Measurements from ENCODE around the gene XRCC5. TPM values are rescaled to one million over a fixed set of nuclear protein-coding genes. Genes with fewer than 3 reads are reported as not detected.

XRCC5 gene
- total RNA-seq, 1 experiment from 2014 or later: 424 TPM

DNA sequence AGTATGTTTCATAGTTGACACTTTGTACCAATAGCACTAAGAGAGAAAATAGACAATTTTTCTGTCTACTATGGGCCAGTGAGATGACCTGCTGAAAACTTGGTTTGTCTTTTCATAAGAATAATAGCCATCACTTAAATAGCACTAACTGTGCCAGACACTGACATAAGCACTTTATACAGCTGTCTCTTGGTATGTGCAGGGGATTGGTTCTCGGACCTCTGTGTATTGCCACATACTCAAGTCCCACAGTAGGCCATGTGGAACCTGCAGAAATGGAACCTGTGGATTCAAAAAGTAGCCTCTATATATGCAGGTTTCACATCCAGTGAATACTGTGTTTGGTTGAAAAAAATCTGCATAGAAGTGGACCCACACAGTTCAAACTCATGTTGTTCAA, 126.7 kb downstream of the XRCC5 start:
- H2AFZ ChIP-seq (ENCODE audit: low read depth, low read length, poor library complexity, severe bottlenecking): no peak overlapping the region
- H3K79me2 ChIP-seq (ENCODE audit: insufficient read depth, low read length): no peaks in the 10 kb centered on the region
- no peaks in the 10 kb centered on the region for H3K9me2 ChIP-seq (ENCODE audit: insufficient read depth)
- H3K27ac ChIP-seq (ENCODE audit: low read depth, low read length): no peak overlapping the region
- no peaks in the 10 kb centered on the region; a peak in 2 of 4 replicates for H3K9me3 ChIP-seq (ENCODE audit: control insufficient read depth in 1 of 2, insufficient read depth in 1 of 2, low read depth in 1 of 2, low read length in 2 of 2)
- no peaks in the 10 kb centered on the region for H3K4me1 ChIP-seq (ENCODE audit: control insufficient read depth in 1 of 2, insufficient read depth in 2 of 2, low read length in 2 of 2)
- no peaks in the 10 kb centered on the region for H3K27me3 ChIP-seq (ENCODE audit: insufficient read depth, low read length)
- no TSS peak for BruUV-seq (replicated peaks)
- no peak overlapping the region for H3K9ac ChIP-seq (ENCODE audit: low read length)
- H3K4me2 ChIP-seq (ENCODE audit: low read length): no peak overlapping the region
- no peak for DNase-seq (ENCODE audit: low read depth, low spot score)
- intact Hi-C loops (cut with micrococcal nuclease): no loop called here
- ChIA-PET RAD21 (ENCODE audit: low non-redundant PET in 1 of 2, low total read pairs in 2 of 2, uncharacterized antibody in 2 of 2, unreplicated experiment in 2 of 2) (no interaction called here), POLR2A (no interaction called here), CTCF (no interaction called here)
- no peaks in the 10 kb centered on the region for H3K36me3 ChIP-seq (ENCODE audit: control insufficient read depth in 1 of 2, insufficient read depth in 2 of 2, low read length in 2 of 2)
- H4K20me1 ChIP-seq (ENCODE audit: insufficient read depth): no peaks in the 10 kb centered on the region
- ATAC-seq: no peak
- no peak overlapping the region for H3K4me3 ChIP-seq (replicated peaks in 1 of 2; ENCODE audit: low read depth in 1 of 2, low read length in 2 of 2)
- TF ChIP-seq, protein P1, sequence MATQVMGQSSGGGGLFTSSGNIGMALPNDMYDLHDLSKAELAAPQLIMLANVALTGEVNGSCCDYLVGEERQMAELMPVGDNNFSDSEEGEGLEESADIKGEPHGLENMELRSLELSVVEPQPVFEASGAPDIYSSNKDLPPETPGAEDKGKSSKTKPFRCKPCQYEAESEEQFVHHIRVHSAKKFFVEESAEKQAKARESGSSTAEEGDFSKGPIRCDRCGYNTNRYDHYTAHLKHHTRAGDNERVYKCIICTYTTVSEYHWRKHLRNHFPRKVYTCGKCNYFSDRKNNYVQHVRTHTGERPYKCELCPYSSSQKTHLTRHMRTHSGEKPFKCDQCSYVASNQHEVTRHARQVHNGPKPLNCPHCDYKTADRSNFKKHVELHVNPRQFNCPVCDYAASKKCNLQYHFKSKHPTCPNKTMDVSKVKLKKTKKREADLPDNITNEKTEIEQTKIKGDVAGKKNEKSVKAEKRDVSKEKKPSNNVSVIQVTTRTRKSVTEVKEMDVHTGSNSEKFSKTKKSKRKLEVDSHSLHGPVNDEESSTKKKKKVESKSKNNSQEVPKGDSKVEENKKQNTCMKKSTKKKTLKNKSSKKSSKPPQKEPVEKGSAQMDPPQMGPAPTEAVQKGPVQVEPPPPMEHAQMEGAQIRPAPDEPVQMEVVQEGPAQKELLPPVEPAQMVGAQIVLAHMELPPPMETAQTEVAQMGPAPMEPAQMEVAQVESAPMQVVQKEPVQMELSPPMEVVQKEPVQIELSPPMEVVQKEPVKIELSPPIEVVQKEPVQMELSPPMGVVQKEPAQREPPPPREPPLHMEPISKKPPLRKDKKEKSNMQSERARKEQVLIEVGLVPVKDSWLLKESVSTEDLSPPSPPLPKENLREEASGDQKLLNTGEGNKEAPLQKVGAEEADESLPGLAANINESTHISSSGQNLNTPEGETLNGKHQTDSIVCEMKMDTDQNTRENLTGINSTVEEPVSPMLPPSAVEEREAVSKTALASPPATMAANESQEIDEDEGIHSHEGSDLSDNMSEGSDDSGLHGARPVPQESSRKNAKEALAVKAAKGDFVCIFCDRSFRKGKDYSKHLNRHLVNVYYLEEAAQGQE (IDR thresholded peaks at IDR 0.05; ENCODE audit: low read depth): no peak
- TF ChIP-seq FOSL1 (IDR thresholded peaks at IDR 0.05; ENCODE audit: low read depth) (no peak), CBX3 (IDR thresholded peaks at IDR 0.05; ENCODE audit: low read depth) (no peak), SRF (IDR thresholded peaks at IDR 0.05; ENCODE audit: low read depth) (no peak), TCF7L2 (IDR thresholded peaks at IDR 0.05; ENCODE audit: borderline replicate concordance, extremely low read depth, insufficient read depth, insufficient read length) (no peak), EZH2 (IDR thresholded peaks at IDR 0.05) (no peak), YY1 (IDR thresholded peaks at IDR 0.05; ENCODE audit: extremely low read depth, insufficient replicate concordance, low read depth, low read length) (no peak), POLR2AphosphoS5 (IDR thresholded peaks at IDR 0.05; ENCODE audit: low read depth, low read length) (no peak)
- TF ChIP-seq, protein P2, sequence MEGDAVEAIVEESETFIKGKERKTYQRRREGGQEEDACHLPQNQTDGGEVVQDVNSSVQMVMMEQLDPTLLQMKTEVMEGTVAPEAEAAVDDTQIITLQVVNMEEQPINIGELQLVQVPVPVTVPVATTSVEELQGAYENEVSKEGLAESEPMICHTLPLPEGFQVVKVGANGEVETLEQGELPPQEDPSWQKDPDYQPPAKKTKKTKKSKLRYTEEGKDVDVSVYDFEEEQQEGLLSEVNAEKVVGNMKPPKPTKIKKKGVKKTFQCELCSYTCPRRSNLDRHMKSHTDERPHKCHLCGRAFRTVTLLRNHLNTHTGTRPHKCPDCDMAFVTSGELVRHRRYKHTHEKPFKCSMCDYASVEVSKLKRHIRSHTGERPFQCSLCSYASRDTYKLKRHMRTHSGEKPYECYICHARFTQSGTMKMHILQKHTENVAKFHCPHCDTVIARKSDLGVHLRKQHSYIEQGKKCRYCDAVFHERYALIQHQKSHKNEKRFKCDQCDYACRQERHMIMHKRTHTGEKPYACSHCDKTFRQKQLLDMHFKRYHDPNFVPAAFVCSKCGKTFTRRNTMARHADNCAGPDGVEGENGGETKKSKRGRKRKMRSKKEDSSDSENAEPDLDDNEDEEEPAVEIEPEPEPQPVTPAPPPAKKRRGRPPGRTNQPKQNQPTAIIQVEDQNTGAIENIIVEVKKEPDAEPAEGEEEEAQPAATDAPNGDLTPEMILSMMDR (IDR thresholded peaks at IDR 0.05 in 2 of 3, conservative IDR thresholded peaks at IDR 0.05 in 1 of 3; ENCODE audit: borderline replicate concordance in 1 of 3, insufficient read depth in 1 of 3, low read depth in 2 of 3, low read length in 2 of 3): no peak

All from HCT116 (cell line).